Pulmonary artery endothelial cell (primary cell): Measurements from ENCODE around the gene PP2D1. TPM values are rescaled to one million over a fixed set of nuclear protein-coding genes. Genes with fewer than 3 reads are reported as not detected.

Source experiments
- total RNA-seq: library from RNA; depleted of rRNA; stranded (reverse); fragments of >200 nt; gene quantifications from 2 replicates; pipeline ENCODE4 v1.2.3, GENCODE V29; 2014

Gene PP2D1
- total RNA-seq, 1 donor from 2014 or later, result not detected

Other genes with a start within 250 kb of the PP2D1 start
- gene EFHB, start 78.0 kb downstream of the PP2D1 start, total RNA-seq, result 0.20 and 0.32 TPM in 2 replicates
- gene RAB5A, start 65.2 kb downstream of the PP2D1 start, total RNA-seq, result 83.0 and 85.4 TPM in 2 replicates
- gene KAT2B, start 28.2 kb upstream of the PP2D1 start, total RNA-seq, result 7.1 and 9.4 TPM in 2 replicates
- gene SGO1, start 173.9 kb upstream of the PP2D1 start, total RNA-seq, result 5.4 and 8.8 TPM in 2 replicates